ENCODE measurements around the gene MEGF6.

MEGF6 gene

GRCh38 chr1:3475839-3476573 is 135.3 kb downstream of the MEGF6 start:
- H3K4me1 ChIP-seq (ENCODE audit: control insufficient read depth, insufficient read depth, low read length) = peaks cover 5% of the 10 kb centered on the region
- DNase-seq (ENCODE audit: low read depth, low spot score) = no peak
- H3K27ac ChIP-seq (ENCODE audit: low read length) = no peak overlapping the region
- H3K9me3 ChIP-seq (ENCODE audit: control insufficient read depth, insufficient read depth, low read length) = no peaks in the 10 kb centered on the region
- no peak overlapping the region for H3K4me3 ChIP-seq (ENCODE audit: low read length)
- no peaks in the 10 kb centered on the region for H3K27me3 ChIP-seq (ENCODE audit: control insufficient read depth, insufficient read depth, low read length)
- peaks cover 7% of the 10 kb centered on the region for H3K36me3 ChIP-seq (ENCODE audit: control insufficient read depth, insufficient read depth, low read length)
- WGBS (ENCODE audit: insufficient coverage, insufficient read length) = no CpG with 5 or more reads among the region's 14 CpGs

GRCh38 chr1:3474421-3474820 is 136.9 kb downstream of the MEGF6 start:
- no peak overlapping the region for H3K27ac ChIP-seq (ENCODE audit: low read length)
- H3K27me3 ChIP-seq (ENCODE audit: control insufficient read depth, insufficient read depth, low read length) = no peaks in the 10 kb centered on the region
- no peak for DNase-seq (ENCODE audit: low read depth, low spot score)
- no peak overlapping the region for H3K4me3 ChIP-seq (ENCODE audit: low read length)
- no peaks in the 10 kb centered on the region for H3K9me3 ChIP-seq (ENCODE audit: control insufficient read depth, insufficient read depth, low read length)
- WGBS (ENCODE audit: insufficient coverage, insufficient read length) = no CpG with 5 or more reads among the region's 10 CpGs
- H3K4me1 ChIP-seq (ENCODE audit: control insufficient read depth, insufficient read depth, low read length) = peaks cover 9% of the 10 kb centered on the region
- peaks cover 8% of the 10 kb centered on the region for H3K36me3 ChIP-seq (ENCODE audit: control insufficient read depth, insufficient read depth, low read length)

GRCh38 chr1:3474016-3474415 is 137.3 kb downstream of the MEGF6 start:
- H3K4me3 ChIP-seq (ENCODE audit: low read length) = no peak overlapping the region
- peaks cover 9% of the 10 kb centered on the region for H3K4me1 ChIP-seq (ENCODE audit: control insufficient read depth, insufficient read depth, low read length)
- DNase-seq (ENCODE audit: low read depth, low spot score) = no peak
- no peak overlapping the region for H3K27ac ChIP-seq (ENCODE audit: low read length)
- H3K36me3 ChIP-seq (ENCODE audit: control insufficient read depth, insufficient read depth, low read length) = peaks cover 12% of the 10 kb centered on the region
- H3K9me3 ChIP-seq (ENCODE audit: control insufficient read depth, insufficient read depth, low read length) = no peaks in the 10 kb centered on the region
- no CpG with 5 or more reads among the region's 8 CpGs for WGBS (ENCODE audit: insufficient coverage, insufficient read length)
- no peaks in the 10 kb centered on the region for H3K27me3 ChIP-seq (ENCODE audit: control insufficient read depth, insufficient read depth, low read length)

GRCh38 chr1:3473381-3473844 is 137.9 kb downstream of the MEGF6 start:
- Histone ChIP-seq H3K9me3 (ENCODE audit: control insufficient read depth, insufficient read depth, low read length) (no peaks in the 10 kb centered on the region), H3K4me1 (ENCODE audit: control insufficient read depth, insufficient read depth, low read length) (peaks cover 9% of the 10 kb centered on the region), H3K4me3 (ENCODE audit: low read length) (no peak overlapping the region), H3K36me3 (ENCODE audit: control insufficient read depth, insufficient read depth, low read length) (peaks cover 14% of the 10 kb centered on the region), H3K27ac (ENCODE audit: low read length) (no peak overlapping the region), H3K27me3 (ENCODE audit: control insufficient read depth, insufficient read depth, low read length) (no peaks in the 10 kb centered on the region)
- no CpG with 5 or more reads among the region's 20 CpGs for WGBS (ENCODE audit: insufficient coverage, insufficient read length)
- no peak for DNase-seq (ENCODE audit: low read depth, low spot score)

- H3K27ac ChIP-seq (ENCODE audit: low read length) = no peak overlapping the region
- H3K36me3 ChIP-seq (ENCODE audit: control insufficient read depth, insufficient read depth, low read length) = peaks cover 14% of the 10 kb centered on the region
- H3K9me3 ChIP-seq (ENCODE audit: control insufficient read depth, insufficient read depth, low read length) = no peaks in the 10 kb centered on the region
- no peak overlapping the region for H3K4me3 ChIP-seq (ENCODE audit: low read length)
- WGBS (ENCODE audit: insufficient coverage, insufficient read length) = no CpG with 5 or more reads among the region's 17 CpGs
- H3K27me3 ChIP-seq (ENCODE audit: control insufficient read depth, insufficient read depth, low read length) = no peaks in the 10 kb centered on the region
- peaks cover 9% of the 10 kb centered on the region for H3K4me1 ChIP-seq (ENCODE audit: control insufficient read depth, insufficient read depth, low read length)
- no peak for DNase-seq (ENCODE audit: low read depth, low spot score)
Observed at GRCh38 chr1:3472906-3473305, 138.4 kb downstream of the MEGF6 start.

GRCh38 chr1:3472088-3472850 is 139.0 kb downstream of the MEGF6 start:
- H3K9me3 ChIP-seq (ENCODE audit: control insufficient read depth, insufficient read depth, low read length) = no peaks in the 10 kb centered on the region

GRCh38 chr1:3471356-3472087 is 139.8 kb downstream of the MEGF6 start:
- no CpG with 5 or more reads among the region's 25 CpGs for WGBS (ENCODE audit: insufficient coverage, insufficient read length)
- DNase-seq (ENCODE audit: low read depth, low spot score) = no peak
- Histone ChIP-seq H3K4me1 (ENCODE audit: control insufficient read depth, insufficient read depth, low read length) (peaks cover 9% of the 10 kb centered on the region), H3K36me3 (ENCODE audit: control insufficient read depth, insufficient read depth, low read length) (peaks cover 14% of the 10 kb centered on the region), H3K27me3 (ENCODE audit: control insufficient read depth, insufficient read depth, low read length) (no peaks in the 10 kb centered on the region), H3K9me3 (ENCODE audit: control insufficient read depth, insufficient read depth, low read length) (no peaks in the 10 kb centered on the region), H3K4me3 (ENCODE audit: low read length) (no peak overlapping the region), H3K27ac (ENCODE audit: low read length) (no peak overlapping the region)

More at GRCh38 chr1:3472088-3472850, 139.0 kb downstream of the MEGF6 start:
- Histone ChIP-seq H3K4me1 (ENCODE audit: control insufficient read depth, insufficient read depth, low read length) (peaks cover 9% of the 10 kb centered on the region), H3K27ac (ENCODE audit: low read length) (no peak overlapping the region), H3K4me3 (ENCODE audit: low read length) (no peak overlapping the region), H3K27me3 (ENCODE audit: control insufficient read depth, insufficient read depth, low read length) (no peaks in the 10 kb centered on the region), H3K36me3 (ENCODE audit: control insufficient read depth, insufficient read depth, low read length) (peaks cover 14% of the 10 kb centered on the region)
- no CpG with 5 or more reads among the region's 25 CpGs for WGBS (ENCODE audit: insufficient coverage, insufficient read length)
- DNase-seq (ENCODE audit: low read depth, low spot score) = no peak

- Histone ChIP-seq H3K27ac (ENCODE audit: low read length) (no peak overlapping the region), H3K4me3 (ENCODE audit: low read length) (no peak overlapping the region), H3K9me3 (ENCODE audit: control insufficient read depth, insufficient read depth, low read length) (no peaks in the 10 kb centered on the region), H3K36me3 (ENCODE audit: control insufficient read depth, insufficient read depth, low read length) (peaks cover 12% of the 10 kb centered on the region), H3K4me1 (ENCODE audit: control insufficient read depth, insufficient read depth, low read length) (peaks cover 9% of the 10 kb centered on the region), H3K27me3 (ENCODE audit: control insufficient read depth, insufficient read depth, low read length) (no peaks in the 10 kb centered on the region)
- no CpG with 5 or more reads among the region's 22 CpGs for WGBS (ENCODE audit: insufficient coverage, insufficient read length)
- no peak for DNase-seq (ENCODE audit: low read depth, low spot score)
Observed at GRCh38 chr1:3470650-3471355, 140.5 kb downstream of the MEGF6 start.

GRCh38 chr1:3469849-3470649 is 141.3 kb downstream of the MEGF6 start:
- no peak for DNase-seq (ENCODE audit: low read depth, low spot score)
- H3K9me3 ChIP-seq (ENCODE audit: control insufficient read depth, insufficient read depth, low read length) = no peaks in the 10 kb centered on the region
- WGBS (ENCODE audit: insufficient coverage, insufficient read length) = 100% methylated on average over 2 of the region's 17 CpGs
- no peak overlapping the region for H3K27ac ChIP-seq (ENCODE audit: low read length)
- H3K27me3 ChIP-seq (ENCODE audit: control insufficient read depth, insufficient read depth, low read length) = no peaks in the 10 kb centered on the region
- peaks cover 9% of the 10 kb centered on the region for H3K4me1 ChIP-seq (ENCODE audit: control insufficient read depth, insufficient read depth, low read length)
- no peak overlapping the region for H3K4me3 ChIP-seq (ENCODE audit: low read length)
- peaks cover 11% of the 10 kb centered on the region; the same call in 1 of the 2 replicates for H3K36me3 ChIP-seq (ENCODE audit: control insufficient read depth, insufficient read depth, low read length)
